ENCODE data around the gene COBL.

Gene COBL

DNA sequence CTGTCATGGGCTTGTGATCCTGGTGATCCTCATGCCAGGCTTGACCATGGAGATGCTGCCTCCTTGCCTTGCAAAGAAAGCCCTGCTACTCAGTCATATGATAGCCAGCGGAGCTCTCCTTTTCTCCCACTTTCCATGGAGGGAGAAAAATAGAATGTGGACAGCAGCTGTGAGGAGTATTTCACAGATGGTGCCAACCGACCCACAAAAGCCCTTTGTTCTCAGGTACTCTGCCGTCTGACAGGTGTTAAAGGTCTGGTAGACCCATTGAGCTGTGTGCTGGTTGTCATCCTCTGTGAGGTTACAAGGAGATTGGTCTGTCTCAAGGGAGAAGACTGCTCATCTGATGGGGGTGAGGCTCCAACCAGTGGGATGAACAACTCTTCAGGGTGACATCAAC, 29.5 kb upstream of the COBL start:
- Histone ChIP-seq H3K27me3 (peaks cover 29% of the 10 kb centered on the region), H3K36me3 (no peaks in the 10 kb centered on the region), H3K4me1 (ENCODE audit: control insufficient read depth in 1 of 2, insufficient read depth in 1 of 2, low read depth in 1 of 2, low read length in 1 of 2) (no peaks in the 10 kb centered on the region), H3K27ac (no peak overlapping the region), H3K4me3 (ENCODE audit: low read depth in 1 of 2, low read length in 1 of 2) (no peak overlapping the region), H3K9me3 (no peaks in the 10 kb centered on the region)
- TF ChIP-seq, protein P1, sequence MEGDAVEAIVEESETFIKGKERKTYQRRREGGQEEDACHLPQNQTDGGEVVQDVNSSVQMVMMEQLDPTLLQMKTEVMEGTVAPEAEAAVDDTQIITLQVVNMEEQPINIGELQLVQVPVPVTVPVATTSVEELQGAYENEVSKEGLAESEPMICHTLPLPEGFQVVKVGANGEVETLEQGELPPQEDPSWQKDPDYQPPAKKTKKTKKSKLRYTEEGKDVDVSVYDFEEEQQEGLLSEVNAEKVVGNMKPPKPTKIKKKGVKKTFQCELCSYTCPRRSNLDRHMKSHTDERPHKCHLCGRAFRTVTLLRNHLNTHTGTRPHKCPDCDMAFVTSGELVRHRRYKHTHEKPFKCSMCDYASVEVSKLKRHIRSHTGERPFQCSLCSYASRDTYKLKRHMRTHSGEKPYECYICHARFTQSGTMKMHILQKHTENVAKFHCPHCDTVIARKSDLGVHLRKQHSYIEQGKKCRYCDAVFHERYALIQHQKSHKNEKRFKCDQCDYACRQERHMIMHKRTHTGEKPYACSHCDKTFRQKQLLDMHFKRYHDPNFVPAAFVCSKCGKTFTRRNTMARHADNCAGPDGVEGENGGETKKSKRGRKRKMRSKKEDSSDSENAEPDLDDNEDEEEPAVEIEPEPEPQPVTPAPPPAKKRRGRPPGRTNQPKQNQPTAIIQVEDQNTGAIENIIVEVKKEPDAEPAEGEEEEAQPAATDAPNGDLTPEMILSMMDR (IDR thresholded peaks at IDR 0.05), result no peak

DNA sequence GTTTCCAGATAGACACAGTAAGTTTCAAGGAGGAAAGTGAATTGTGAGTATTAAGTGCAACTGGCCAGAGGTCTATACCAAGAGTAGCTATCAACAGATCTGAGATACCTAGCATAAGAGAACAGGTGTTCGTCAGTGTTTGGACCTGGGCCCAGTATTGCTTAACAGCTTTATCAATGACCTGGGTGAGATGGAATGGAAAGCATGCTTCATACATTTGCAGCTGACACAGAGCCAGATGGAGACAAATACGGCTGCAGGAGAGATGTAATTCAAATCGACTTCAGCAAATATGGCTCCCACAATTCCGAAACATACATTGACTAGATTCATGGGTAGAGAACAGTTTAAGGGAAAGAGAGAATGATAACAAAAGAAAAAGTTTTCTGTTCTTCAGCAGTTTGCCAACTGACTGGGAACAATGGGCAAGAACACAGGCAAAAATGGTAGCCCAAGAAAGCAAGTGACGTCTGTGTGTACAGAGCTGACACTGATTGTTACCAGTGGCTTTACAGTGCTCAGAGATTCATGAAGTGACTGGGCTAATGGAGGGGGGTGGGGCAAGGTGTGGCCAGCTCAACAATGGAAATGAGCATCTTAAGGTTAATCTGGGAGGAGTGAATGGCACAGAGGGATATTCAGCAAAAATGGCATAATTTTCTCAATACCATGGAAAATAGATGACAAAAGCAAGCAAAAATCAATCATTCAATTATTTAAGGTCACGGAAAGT, 28.0 kb upstream of the COBL start:
- TF ChIP-seq, protein P1 (IDR thresholded peaks at IDR 0.05), result no peak
- Histone ChIP-seq H3K9me3 (no peaks in the 10 kb centered on the region), H3K27ac (no peak overlapping the region), H3K4me1 (ENCODE audit: control insufficient read depth in 1 of 2, insufficient read depth in 1 of 2, low read depth in 1 of 2, low read length in 1 of 2) (no peaks in the 10 kb centered on the region), H3K36me3 (no peaks in the 10 kb centered on the region), H3K27me3 (peaks cover 29% of the 10 kb centered on the region), H3K4me3 (ENCODE audit: low read depth in 1 of 2, low read length in 1 of 2) (no peak overlapping the region)

DNA sequence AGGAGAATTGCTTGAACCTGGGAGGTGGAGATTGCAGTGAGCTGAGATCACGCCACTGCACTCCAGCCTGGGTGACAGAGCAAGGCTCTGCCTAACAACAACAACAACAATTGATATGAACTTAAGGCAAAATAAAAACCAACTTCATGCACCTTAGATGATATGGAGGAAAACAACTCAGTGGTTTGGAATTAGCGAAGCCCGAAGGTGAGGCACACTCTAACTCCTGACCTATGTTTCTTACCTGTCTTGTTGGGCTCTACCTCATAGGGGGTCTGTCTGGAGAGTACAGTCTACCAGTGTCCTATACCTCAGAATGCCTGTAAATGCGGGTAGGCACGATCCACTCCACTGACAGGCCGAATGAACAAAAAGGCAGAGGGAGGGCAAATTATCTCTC, 24.3 kb upstream of the COBL start:
- Histone ChIP-seq H3K9me3 (no peaks in the 10 kb centered on the region), H3K27ac (no peak overlapping the region), H3K4me1 (ENCODE audit: control insufficient read depth in 1 of 2, insufficient read depth in 1 of 2, low read depth in 1 of 2, low read length in 1 of 2) (peaks cover 4 to 11% of the 10 kb centered on the region in 2 experiments), H3K4me3 (ENCODE audit: low read depth in 1 of 2, low read length in 1 of 2) (no peak overlapping the region), H3K36me3 (no peaks in the 10 kb centered on the region), H3K27me3 (peaks cover 20% of the 10 kb centered on the region)
- TF ChIP-seq, protein P1 (IDR thresholded peaks at IDR 0.05), result no peak

DNA sequence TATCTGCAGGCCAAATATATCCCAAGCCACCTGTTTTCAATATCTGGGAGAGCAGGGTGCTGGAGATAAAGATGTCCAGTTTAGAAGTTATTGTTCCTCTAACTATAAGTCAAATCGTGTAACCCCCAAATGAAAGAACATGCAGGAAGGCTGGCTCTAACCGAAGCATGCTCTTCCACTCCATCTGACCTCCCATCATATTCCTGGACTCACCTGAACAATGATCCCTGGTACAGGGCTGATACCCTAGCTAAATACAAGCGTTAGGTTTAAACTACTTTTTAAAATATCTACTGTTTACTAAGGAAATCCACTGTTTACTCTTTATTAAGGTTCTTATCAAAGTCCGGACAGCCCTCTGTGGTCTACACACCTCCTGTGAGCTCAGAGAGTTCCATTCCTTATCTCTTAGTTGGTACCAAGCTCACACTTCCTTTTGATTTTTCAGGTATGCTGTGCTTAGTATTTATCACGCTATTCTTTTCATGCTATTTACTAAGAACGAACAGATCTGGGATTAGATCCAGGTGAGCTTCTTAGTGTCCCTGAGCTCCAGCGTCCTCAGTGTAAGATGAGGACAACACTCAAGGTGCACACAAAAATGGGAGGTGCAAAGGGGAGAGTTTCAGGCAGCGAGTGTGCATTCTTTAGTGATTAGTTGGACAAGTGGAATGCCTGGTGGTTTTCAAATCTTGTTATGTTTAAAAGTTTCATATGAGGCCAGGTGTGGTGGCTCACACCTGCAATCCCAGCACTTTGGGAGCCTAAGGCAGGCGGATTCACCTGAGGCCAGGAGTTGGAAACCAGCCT, 23.6 kb upstream of the COBL start:
- peaks cover 15% of the 10 kb centered on the region for H3K27me3 ChIP-seq
- H3K9me3 ChIP-seq, result no peaks in the 10 kb centered on the region
- no peak overlapping the region for H3K27ac ChIP-seq
- H3K4me1 ChIP-seq (ENCODE audit: control insufficient read depth in 1 of 2, insufficient read depth in 1 of 2, low read depth in 1 of 2, low read length in 1 of 2), result peaks cover 4 to 11% of the 10 kb centered on the region in 2 experiments
- H3K36me3 ChIP-seq, result no peaks in the 10 kb centered on the region
- TF ChIP-seq, protein P1 (IDR thresholded peaks at IDR 0.05), result no peak
- no peak overlapping the region for H3K4me3 ChIP-seq (ENCODE audit: low read depth in 1 of 2, low read length in 1 of 2)

DNA sequence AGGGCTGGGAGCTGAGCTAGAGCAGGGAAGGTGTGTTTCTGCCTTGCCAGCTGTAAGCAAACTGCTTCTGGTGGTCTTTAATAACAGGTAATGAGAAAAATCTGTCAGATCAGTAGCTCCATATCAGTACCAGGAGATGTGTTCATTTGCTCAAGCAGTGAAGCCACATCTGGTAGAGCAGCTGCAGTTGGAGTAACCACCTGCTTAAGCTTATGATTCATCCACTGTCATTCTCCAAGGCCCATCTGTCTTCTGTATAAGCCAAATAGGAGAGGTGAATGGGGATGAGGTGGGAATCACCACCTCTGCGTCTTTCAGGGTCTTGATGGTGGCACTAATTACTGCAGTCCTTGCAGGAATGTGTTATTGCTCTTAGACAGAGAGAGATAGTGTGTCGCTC, 18.4 kb upstream of the COBL start:
- Histone ChIP-seq H3K36me3 (no peaks in the 10 kb centered on the region), H3K27ac (no peak overlapping the region), H3K4me1 (ENCODE audit: control insufficient read depth in 1 of 2, insufficient read depth in 1 of 2, low read depth in 1 of 2, low read length in 1 of 2) (peaks cover 4 to 11% of the 10 kb centered on the region in 2 experiments), H3K9me3 (no peaks in the 10 kb centered on the region), H3K27me3 (no peaks in the 10 kb centered on the region), H3K4me3 (ENCODE audit: low read depth in 1 of 2, low read length in 1 of 2) (no peak overlapping the region)
- TF ChIP-seq, protein P1 (IDR thresholded peaks at IDR 0.05), result no peak
